PFSK-1 (cell line): Measurements from ENCODE around the gene ADAP1.

ENCODE experiments used
- FOXP2 ChIP-seq: optimal IDR thresholded peaks from 2 replicates; pipeline ENCODE3; 2011; ENCODE audit warnings: borderline replicate concordance, control low read depth, inconsistent platforms; ENCODE audit not compliant: insufficient read depth; ENCODE audit errors: extremely low read length, extremely low read depth
- POLR2AphosphoS5 ChIP-seq: IDR thresholded peaks from 2 replicates; pipeline ENCODE4 v1.6.1; 2012; ENCODE audit warnings: low read depth, mild to moderate bottlenecking, control low read depth, low read length, moderate library complexity
- SIN3A ChIP-seq: IDR thresholded peaks from 2 replicates; pipeline ENCODE4 v1.6.1; 2012; ENCODE audit warnings: mild to moderate bottlenecking, low read length, moderate library complexity, borderline replicate concordance; ENCODE audit not compliant: insufficient read depth
- TAF1 ChIP-seq: IDR thresholded peaks from 2 replicates; pipeline ENCODE4 v1.6.1; 2012; ENCODE audit warnings: low read length, control low read depth, borderline replicate concordance; ENCODE audit not compliant: insufficient read depth
- TF ChIP-seq, protein P1 (sequence below), 2 experiments: IDR thresholded peaks; 2 replicates each; pipeline versions ENCODE4 v1.6.1 to v1.8.0; 2011 to 2012; ENCODE audit warnings: low read depth in 2 of 2, low read length in 2 of 2, control low read depth in 1 of 2, inconsistent platforms in 1 of 2, mild to moderate bottlenecking in 1 of 2, moderate library complexity in 1 of 2; ENCODE audit not compliant: insufficient read depth in 1 of 2

DNA sequence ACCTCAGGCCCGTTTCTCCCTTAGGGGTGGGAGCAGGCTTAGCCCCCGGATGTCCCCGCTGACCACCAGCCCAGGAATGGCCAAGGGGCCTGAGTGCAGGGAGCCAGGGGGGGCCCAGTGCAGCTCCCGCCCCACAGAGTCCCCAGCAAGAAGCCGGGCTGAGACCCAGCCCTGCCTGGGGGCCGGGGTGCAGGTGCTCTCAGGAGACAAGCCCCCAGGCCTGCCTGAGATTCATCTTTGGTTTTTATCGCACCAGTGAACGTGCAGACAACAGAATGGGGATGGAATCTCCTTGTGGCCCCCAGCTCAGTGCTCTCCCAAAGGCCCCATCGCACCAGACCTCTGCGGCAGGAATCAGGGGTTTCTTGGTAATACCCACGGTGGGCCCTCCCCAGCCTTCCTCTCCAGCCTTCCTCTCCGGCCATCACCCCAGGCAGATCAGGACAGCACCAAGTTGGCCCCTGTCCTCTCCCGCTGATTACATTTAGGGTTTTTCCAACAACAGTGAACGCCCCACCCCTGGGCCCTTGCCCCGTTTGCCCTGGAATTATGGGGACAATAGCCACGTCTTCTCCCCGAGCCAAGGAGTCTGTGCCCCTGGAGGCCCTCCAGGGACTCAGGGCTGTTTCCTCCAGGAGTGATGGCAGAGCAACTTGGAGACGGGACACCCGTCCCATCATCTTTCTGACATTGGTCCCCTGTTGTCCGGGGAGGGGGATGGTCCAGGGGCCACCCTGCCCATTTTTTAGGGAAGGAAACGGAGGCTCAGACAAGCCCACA lies 22.4 kb downstream of the ADAP1 start:
- TF ChIP-seq TAF1 (no peak), FOXP2 (no peak), POLR2AphosphoS5 (no peak), SIN3A (no peak)
- TF ChIP-seq, protein P1, sequence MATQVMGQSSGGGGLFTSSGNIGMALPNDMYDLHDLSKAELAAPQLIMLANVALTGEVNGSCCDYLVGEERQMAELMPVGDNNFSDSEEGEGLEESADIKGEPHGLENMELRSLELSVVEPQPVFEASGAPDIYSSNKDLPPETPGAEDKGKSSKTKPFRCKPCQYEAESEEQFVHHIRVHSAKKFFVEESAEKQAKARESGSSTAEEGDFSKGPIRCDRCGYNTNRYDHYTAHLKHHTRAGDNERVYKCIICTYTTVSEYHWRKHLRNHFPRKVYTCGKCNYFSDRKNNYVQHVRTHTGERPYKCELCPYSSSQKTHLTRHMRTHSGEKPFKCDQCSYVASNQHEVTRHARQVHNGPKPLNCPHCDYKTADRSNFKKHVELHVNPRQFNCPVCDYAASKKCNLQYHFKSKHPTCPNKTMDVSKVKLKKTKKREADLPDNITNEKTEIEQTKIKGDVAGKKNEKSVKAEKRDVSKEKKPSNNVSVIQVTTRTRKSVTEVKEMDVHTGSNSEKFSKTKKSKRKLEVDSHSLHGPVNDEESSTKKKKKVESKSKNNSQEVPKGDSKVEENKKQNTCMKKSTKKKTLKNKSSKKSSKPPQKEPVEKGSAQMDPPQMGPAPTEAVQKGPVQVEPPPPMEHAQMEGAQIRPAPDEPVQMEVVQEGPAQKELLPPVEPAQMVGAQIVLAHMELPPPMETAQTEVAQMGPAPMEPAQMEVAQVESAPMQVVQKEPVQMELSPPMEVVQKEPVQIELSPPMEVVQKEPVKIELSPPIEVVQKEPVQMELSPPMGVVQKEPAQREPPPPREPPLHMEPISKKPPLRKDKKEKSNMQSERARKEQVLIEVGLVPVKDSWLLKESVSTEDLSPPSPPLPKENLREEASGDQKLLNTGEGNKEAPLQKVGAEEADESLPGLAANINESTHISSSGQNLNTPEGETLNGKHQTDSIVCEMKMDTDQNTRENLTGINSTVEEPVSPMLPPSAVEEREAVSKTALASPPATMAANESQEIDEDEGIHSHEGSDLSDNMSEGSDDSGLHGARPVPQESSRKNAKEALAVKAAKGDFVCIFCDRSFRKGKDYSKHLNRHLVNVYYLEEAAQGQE (IDR thresholded peaks at IDR 0.05; ENCODE audit: insufficient read depth in 1 of 2, low read depth in 2 of 2, low read length in 2 of 2): no peak
